ENCODE results near the gene TSSK6.

- peak; percentile 28 for TF ChIP-seq CTCF (IDR thresholded peaks at IDR 0.05; ENCODE audit: low read depth, low read length, missing input control)
- no peak for TF ChIP-seq SP1 (IDR thresholded peaks at IDR 0.05)
Measured at GRCh38 chr19:19475849-19476828, 39.2 kb downstream of the TSSK6 start.

All from liver (tissue), 3 donors.